Gastroesophageal sphincter (tissue), 3 donors: Measurements from ENCODE around the gene MT1M.
"Not testable (repeated sequence)": the region's sequence is repeated elsewhere in the genome, so short reads cannot be mapped to it uniquely, and the experiment has no call there.

Source experiments
- CTCF ChIP-seq, 4 experiments: fragments of 200-600 bp in 2 of 4; fragments of 450-650 bp in 2 of 4; sonication (generic) in 1 of 4; IDR thresholded peaks; one replicate each; pipeline ENCODE4 v1.5.1; 2017 to 2019; ENCODE audit warnings: antibody characterized with exemption in 4 of 4, mild to moderate bottlenecking in 2 of 4, moderate library complexity in 2 of 4
- EP300 ChIP-seq: sonication (generic); formaldehyde crosslinking; IDR thresholded peaks from one replicate; pipeline ENCODE4 v1.6.1; 2017; ENCODE audit warnings: antibody characterized with exemption, mild to moderate bottlenecking
- POLR2A ChIP-seq, 2 donors: fragments of 450-650 bp; IDR thresholded peaks; one replicate each; pipeline ENCODE4 v1.6.1; 2017; ENCODE audit warnings: antibody characterized with exemption in 2 of 2, mild to moderate bottlenecking in 2 of 2, moderate library complexity in 1 of 2

- not testable (repeated sequence) for TF ChIP-seq CTCF (IDR thresholded peaks at IDR 0.05); POLR2A (IDR thresholded peaks at IDR 0.05); EP300
Measured at GRCh38 chr16:56623184-56623583, 9.3 kb upstream of the MT1M start.
